CD4-positive, alpha-beta T cell treated with Interleukin-4 for 1 hour (primary cell): ENCODE data around the gene PTPRG.

Experiments used
- DNase-seq, 2 donors: peaks; one replicate each; pipeline ENCODE4 v3.0.0-alpha.2; 2020 to 2022

PTPRG gene

DNA sequence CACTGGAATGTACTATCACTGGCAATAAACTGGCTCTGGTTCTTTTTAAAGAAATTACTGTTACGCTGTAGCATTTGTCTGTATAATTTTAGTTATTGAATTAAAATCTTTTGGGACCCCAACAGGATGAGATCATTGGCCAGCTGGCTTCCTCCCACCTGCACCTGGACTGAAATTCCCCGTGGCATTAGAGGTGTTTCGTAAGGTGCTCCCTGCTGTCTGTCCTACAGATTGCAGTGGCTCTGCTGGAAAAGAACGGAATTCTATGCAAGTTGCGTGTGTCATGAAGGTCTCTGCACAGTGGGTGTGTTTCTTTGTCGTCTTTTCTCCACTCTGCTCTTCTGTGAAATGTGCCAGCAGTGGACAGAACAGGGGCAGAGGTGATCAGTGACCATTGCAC is 383.4 kb downstream of the PTPRG start:
- DNase-seq = no peak

DNA sequence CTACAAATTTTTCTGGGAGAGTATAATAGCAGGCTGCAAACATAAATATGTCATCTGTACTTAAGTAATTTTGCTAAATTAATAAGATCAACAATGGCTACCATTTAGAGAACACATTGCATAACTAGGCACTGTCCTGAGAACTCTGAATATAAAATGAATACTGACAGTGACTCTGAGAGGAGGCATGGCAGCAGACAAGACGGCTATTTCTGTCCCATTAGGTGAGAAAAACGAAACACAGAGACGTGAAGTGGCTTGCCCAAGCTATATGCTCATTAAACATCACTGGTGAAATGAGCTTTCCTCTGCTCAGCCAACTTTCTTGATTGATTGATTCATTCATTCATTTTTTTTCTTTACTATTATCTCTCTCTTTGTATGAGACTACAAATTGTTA is 384.3 kb downstream of the PTPRG start:
- no peak for DNase-seq

GRCh38 chr3:61946570-61947324 is 385.4 kb downstream of the PTPRG start:
- no peak for DNase-seq

DNA sequence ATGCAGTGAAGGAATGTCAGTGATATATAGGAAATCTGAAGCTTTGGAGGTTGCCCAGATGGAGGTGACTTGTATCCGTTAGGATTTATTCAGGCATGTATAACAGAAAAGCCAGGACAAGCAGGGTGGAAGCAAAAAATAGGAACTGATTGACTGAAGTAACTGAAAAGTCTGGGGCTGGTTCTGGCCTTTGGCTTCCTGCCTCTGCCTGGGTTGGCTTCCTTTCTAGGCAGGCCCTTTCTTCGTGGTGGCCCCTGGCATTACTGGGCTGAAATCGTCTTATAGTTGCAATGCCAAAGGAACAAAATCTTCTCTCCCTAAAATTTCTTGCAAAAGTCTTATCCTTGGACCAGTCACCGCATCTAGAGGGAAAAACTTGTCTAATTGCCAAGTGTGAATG is 386.1 kb downstream of the PTPRG start:
- no peak for DNase-seq

DNA sequence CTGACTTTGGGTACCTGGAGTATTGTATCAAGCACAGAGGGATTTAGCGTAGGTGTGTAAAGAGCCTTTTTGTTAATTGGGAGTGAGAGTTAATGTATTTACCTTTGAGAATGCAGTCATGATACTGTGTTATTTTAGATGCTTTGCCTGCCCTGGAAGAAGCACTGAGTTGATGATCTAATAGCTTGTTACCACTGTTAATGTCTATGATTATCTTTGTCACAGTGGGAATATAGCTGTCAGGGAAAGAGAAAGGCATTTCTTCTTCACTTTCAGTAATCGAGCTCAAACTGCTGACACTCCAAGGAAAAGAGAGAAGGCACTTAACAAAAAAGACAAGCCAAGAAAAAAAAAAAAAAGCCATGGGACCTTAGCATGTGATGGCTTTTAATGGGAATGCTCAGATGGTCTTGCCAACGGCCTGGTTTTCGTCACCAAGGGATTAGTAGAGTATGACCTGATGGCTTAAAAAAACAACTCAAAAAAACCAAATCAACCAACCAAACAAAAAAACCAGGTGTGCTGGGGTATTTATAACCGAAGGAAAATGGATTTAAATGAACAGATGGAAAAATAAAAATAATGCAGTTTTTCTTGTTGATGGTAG is 387.4 kb downstream of the PTPRG start:
- DNase-seq = no peak

GRCh38 chr3:61954097-61954540 is 392.7 kb downstream of the PTPRG start:
- no peak for DNase-seq

GRCh38 chr3:61955483-61955882 is 394.1 kb downstream of the PTPRG start:
- DNase-seq = no peak

GRCh38 chr3:61956236-61956635 is 394.9 kb downstream of the PTPRG start:
- no peak for DNase-seq

- no peak for DNase-seq
These were observed 395.9 kb downstream of the PTPRG start for GRCh38 chr3:61957259-61957658.

DNA sequence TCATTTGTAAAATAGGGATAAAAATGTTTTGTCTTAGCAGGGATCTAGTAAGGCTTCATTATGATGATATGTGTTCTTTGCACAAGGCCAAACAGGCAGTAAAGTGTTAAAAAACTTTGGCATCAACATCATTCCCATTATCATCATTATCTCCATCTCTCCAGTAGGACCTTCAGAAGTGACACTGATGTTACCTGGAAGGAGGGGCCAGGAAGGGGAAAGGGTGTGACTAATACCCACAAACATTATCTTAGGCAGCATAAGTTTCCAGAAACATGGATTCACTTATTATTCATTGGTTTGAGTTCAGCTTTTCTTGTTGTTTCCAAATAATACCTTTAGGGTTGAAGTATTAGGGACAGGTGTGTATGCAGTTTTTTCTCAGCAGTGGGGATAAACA is 399.6 kb downstream of the PTPRG start:
- DNase-seq = no peak

- DNase-seq = no peak
These were observed 400.5 kb downstream of the PTPRG start for GRCh38 chr3:61961900-61962299.

DNA sequence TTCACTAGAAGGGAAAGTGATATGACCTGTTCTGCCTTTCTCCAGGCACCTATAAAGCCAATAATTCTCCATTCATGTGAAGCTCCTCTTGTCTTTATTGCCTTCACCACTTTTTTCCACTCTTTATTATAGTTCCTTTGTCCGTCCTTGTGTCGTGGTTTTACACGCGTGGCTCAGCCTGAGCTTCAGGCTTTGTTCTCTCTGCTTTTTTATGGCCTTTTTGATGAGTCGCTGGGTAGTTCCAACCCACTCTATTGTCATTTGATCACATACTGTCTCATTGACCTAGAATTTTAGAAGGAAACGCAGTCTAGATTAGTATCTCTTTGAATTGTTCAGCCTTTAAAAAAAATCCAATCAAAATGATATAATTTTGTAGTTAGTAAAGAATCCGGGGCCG is 403.2 kb downstream of the PTPRG start:
- no peak for DNase-seq

DNA sequence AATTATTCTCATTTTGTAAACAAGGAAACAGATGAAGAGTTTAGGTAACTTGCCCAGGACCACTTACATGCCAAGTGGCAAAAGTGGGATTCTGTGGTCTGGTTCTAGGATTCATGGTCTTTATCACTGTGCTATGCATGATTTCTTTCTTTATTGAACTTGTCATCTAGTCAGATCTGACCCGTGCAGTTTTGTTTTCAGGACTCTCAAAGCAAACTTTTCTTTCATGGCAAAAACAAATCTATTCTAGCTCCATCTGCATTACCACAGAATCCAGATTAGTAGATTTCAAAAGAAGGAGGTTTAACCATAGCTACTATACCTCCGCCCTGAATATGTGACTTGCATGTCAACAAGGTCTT is 404.4 kb downstream of the PTPRG start:
- DNase-seq = no peak

DNA sequence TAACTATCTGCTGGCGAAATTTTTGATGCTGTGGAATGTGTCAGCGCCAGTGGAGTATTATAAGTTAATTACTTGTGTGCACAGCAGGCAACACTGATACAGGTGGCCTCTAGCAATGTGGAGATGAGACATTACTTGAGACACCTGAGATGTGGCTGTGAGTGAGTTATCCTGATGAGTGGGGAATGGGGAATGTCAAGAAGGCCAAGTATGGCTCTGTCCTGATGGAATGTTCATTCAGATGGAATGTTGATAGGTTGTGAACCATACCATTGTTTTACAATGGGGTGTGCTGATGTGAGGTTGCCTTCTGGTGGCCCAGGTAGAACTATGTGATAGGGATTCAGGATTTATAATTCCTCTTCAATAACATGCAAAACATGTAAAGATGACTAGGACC is 404.8 kb downstream of the PTPRG start:
- DNase-seq = no peak

GRCh38 chr3:61967019-61967418 is 405.6 kb downstream of the PTPRG start:
- no peak for DNase-seq

DNA sequence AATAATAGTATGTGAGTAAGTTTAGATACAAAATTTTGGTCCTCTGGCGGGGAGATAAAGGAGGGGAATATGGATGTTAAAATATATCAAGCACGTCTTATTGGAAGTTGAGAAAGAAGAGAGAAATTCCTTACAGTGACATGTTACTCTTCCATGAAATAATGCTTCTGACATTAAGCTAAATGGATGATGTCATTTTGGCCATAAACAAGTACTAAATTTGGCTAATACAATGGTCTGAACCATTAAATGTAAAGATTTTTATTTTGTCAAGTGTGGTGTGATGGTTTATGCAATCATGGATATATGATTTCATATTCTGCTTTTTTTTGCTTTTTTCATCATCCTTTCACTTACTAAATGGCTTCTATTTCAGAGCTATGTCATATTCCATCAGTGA is 406.6 kb downstream of the PTPRG start:
- no peak for DNase-seq

DNA sequence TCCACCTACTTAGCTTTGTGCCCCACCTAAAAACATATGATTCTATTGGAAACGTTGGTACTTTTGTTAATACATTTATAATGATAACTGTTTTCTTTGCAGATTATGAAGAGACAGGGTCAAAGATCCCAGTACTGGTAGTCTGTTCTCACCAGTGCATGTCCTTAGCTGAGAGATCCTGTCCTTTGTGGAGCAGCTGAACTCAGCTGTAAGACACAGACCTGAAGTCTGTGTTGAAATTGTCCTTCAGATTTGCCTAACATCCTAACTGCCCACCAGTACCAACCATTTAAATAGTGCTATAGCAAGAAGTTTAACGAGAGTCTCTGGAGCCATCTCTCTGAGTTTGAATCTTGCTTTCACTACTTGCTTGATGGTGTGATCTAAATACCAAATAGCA is 413.3 kb downstream of the PTPRG start:
- no peak for DNase-seq

- no peak for DNase-seq
These were observed 413.8 kb downstream of the PTPRG start for GRCh38 chr3:61975199-61975598.

DNA sequence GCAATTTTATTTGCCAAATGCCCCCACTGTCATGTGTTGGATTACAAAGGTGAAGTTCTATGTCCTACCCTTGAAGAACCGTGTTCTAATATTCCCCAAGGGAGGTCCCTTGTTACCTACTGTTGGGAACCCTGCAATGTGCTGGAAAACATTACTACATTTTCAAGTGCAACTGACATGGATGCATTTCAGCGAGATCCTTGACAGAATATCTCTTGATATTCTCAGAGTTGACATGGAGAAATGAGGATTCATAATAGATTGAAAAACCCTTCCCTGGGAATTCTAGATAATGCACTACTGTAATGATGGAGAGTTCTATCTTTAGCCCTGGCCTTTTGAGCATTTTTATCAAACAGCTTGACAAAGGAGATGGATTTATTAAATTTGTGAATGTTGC is 414.6 kb downstream of the PTPRG start:
- DNase-seq = no peak

DNA sequence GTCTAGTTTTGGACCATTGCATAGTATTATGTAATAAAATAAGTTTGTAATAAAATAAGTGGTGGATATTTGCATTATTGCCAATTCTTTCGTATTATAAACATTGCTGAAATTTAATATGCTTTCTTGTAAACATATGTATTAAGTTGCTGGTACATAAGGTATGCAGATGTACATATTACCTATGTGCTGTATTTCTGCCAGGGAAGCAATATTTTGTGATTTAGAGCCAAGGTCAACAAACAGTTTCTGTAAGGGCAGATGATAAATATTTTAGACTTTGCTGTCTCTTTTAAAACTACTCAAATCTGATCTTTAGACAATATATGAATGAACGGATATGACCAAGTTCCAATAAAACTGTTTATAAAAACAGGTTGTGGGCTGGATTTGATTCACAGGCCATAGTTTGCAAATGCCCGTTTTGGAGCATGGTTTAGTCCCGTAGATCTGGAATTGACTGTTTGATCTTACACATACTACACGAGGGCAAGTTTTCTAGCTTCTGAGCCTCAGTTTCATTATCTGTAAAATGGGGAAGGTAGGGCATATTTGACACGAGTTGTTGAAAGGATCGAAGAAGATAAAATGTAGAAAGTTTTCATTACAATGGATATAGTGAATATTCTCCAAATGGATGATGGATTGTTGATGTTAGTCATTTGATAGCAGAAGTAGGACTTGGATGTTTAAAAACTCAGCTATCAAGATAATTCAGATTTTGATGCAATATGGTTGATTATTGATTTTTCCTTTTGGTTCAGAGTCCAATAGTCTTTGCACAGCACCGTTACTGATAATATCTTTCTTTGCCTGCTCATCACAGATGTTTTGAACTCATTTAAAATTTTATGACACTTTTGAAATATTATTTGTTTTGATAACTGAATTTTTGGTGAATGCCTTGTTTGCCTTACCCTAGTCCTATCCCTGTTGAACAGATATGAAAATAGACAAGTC is 417.4 kb downstream of the PTPRG start:
- no peak for DNase-seq

- no peak for DNase-seq
These were observed 418.3 kb downstream of the PTPRG start for GRCh38 chr3:61979638-61980037.

DNA sequence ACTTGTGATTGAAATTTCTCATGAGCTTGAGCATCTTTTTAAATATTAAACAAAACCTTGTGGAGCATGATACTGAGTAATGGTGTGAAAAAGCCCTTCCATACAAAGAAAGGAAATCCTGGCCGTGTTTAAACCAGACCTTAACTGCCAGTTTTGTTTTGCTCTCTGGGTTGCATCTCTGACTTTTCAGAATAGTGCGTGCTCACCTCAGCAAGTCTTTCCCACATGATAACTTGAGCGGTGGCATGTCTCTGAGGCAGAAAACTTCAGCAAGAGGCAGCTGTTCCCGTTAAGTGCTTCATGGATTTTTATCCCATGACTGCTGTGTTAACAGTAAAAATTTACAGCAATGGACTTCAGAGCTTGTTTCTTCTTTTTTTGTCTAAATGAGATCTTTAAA is 418.7 kb downstream of the PTPRG start:
- no peak for DNase-seq

DNA sequence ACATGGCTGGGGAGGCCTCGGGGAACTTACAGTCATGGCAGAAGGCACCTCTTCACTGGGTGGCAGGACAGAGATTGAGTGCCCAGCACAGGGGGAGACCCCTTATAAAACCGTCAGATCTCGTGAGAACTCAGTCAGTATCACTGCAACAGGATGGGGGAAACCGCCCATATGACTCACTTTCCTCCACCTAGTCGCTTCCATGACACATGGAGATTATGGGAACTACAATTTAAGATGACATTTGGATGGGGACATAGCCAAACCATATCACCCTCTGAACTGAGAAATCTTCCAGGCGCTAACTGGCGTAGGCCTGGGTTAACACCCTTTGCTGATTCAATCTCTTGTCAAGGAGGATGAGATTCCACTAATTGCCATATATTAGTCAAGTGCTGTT is 419.7 kb downstream of the PTPRG start:
- no peak for DNase-seq

- no peak for DNase-seq
These were observed 422.1 kb downstream of the PTPRG start for GRCh38 chr3:61983479-61983878.
